Hematopoietic multipotent progenitor cell treated with erythropoietin and hydrocortisone succinate and interleukin-3 and kit ligand, for 4 days (in vitro differentiated cells): ENCODE measurements around the gene CYP3A4.
"Not testable (repeated sequence)": the region's sequence is repeated elsewhere in the genome, so short reads cannot be mapped to it uniquely, and the experiment has no call there.

Source experiments
- DNase-seq: peaks from one replicate; pipeline ENCODE4 v3.0.0-alpha.2; 2015

CYP3A4 gene

DNA sequence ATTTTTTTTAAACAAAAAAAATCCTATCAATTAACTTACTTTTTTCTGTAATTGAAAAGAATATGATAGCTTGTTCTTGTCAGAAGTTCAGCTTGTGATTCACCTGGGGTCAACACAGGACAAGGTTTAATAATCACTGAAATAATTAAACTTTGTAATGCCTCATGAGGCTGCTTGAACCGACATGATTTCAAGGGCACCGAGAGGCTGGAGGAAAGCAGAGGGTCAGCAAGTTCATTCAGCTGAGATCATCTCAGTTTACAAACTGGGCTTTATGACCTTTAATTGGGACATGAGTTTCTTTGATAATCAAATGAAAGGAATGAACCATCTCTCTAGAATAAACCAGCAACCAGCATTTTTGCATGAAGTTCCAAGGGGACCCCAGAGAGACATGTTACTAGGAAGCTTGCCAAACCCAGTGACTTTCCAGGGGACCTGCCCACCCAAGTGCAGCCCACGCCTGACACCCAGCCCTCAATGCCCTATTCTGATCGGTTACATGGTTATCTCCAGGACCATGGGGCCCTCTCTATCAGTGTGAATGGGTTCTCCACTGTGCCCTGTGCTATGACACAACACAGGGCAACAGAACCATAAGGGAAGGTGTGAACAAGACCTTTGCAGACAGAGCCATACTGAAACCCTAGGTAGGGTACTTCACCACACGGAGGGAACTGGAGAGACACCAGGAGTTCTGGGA, 7.8 kb upstream of the CYP3A4 start:
- DNase-seq = no peak

DNA sequence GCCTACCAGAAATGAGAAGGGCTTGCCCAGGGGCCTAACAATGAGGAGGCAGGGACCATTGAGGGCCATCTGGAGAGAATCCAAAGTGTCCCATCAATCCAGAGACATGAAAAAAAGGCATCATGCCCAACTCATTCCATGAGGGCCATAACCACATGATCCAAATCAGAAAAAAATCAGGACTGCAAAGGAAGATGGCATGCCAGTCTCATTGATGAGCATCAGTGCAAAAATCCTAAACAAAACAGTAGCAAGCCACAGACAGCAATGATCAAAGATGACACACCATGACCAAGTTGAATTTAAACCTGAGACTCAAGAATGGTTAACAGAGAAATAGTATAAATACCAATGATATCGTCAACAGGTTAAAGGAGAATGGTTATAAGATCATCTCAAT, 7.0 kb upstream of the CYP3A4 start:
- DNase-seq = no peak

DNA sequence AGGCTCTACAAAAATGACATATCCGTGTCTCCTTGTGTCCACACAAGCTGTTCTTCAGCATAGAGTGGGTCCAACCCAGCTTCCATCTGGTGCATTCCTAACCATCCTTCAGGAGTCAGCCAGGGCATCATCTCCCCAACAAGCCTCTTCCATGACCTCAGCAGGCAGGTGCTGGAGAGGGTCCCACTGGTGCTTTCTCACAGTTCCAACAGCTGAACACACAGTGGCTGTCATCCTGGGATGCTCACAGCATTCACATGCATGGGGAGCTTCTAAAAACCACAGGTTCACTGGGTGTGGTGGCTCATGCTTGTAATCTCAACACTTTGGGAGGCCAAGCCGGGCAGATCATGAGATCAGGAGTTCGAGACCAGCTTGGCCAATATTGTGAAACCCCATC, 6.4 kb upstream of the CYP3A4 start:
- DNase-seq = no peak

DNA sequence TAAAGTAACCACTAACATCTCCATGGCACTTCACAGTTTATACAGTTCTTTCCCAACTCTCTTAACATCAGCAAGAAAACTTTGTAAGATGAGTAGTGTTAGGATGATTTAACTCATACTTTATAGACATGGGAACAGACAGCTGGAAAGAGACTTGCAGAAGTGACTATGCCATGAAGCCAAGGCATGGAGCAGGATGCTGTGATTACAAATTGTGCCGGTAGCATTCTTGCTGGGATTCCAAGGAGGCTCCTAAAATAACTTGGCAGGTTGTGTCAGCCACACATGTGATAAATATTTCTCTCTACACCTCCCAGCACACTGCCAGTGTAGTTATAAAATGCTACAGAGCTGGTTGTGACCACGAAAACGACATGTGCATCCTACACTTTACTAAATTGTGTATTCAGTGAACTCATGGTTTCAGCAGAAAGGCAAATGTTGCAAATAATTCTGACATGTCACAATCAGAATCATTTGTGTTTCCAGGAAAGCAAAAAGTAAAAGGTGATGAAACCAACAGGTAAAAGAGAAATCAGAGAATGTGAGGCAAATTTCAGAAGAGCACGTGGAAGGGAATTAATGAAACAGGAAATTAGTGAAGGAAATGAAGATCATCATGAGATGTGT, 5.6 kb upstream of the CYP3A4 start:
- DNase-seq = no peak

DNA sequence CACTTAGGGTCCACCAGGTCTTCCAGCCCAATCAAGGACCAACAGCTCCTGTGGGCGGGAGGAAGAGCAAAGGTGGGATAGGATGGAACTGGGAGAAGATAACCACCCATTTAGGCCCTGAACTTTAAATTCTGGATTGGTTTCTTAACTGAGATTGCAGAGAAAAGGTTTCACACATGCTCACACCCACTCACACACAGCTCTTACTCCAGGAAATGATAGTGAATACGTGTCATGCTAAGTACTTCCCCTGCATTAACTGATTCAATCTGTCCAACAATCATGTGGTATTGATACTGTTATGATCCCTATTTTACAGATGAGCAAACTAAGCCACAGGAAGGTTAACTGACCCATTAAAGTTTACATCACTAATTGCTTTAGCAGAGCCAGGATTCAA, 4.6 kb upstream of the CYP3A4 start:
- no peak for DNase-seq

DNA sequence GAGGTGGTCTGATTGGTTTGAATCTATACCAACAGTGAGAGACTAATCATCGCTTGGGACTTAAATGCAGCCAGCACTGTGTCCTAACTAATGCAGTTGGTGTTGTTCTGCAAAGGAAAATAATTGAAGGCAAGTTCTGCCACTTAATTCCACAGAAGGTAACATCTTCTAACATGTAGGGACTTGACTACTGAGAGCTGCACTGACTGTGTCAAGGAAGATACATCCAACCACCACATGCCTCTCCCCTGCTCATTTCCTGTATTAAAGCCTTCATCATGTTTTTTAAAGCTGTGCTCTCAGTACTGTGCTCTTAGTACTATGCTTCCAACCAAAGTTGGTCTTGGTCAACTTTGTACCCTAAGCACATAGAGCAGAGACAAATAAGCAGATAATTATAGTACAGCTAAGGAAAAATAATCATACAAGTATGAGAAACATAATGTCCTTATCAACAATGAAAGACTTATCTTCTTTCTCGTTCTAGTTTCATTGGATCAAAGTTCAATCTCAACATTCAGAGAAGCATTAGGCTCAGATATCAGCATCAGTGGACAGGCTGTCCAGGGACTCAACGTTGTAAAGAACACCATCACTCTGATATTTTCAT, 2.8 kb upstream of the CYP3A4 start:
- DNase-seq = no peak

DNA sequence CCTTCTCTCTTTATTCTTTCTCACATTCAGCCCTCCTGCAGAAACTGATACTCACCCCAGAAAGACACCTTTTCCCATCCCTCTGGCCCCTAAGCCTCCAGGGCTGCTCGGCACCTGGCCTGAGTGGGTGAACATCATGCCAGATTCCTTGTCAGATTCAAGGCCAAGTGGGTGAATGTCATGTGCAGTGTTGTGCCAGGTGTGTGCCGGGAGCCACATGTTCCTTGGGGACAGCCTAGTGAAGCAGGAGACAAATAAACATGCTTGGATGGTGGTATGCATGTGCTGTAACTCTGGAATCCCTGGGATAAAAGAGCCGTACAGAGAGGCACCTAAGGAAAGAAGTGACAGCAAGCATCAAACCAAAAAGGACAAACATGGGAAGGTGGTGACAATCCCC, 1.7 kb upstream of the CYP3A4 start:
- DNase-seq = not testable (repeated sequence)

DNA sequence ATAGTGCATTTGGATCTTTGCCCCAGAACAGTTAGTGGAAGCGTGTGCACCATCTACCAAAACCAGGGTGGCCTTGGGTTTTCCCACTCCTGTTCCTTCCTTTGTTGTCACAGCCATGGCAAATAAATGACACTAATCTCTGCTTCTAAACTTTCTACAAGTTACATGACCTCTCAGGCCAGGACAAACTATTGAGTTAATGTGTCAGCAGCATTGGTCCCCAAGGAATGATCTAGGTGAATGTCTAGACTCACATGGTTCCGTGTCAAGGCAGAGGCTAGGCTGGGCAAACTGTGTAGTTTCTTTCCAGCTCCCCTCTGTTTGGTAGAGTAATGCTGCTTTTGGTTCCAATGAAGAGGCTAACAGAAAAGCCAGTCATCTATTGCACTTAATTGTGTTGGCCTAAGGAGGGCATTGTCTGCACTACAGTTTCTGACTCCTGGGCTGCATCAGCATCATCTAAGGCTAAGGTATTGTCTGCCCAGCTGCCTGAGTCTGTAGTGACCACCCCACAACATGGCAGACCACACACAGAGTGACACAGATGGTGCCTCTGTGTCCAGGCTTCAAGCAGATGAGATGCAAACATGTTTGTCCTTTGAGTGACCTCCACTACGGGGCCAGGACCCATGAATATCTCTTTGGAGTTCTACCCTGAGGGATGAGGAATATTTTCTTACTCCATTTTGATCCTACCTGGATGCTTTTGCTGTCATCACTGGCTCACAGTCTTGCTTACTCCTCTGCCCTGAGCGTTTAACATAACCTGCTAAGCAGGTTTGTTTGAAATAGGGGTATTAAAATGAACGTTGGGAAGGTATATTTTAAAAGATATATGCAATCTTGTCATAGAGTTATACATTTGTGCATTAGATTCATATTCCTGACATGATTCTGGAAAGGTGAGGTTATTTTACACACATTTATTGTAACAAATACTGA, 1.7 kb downstream of the CYP3A4 start:
- no peak for DNase-seq

DNA sequence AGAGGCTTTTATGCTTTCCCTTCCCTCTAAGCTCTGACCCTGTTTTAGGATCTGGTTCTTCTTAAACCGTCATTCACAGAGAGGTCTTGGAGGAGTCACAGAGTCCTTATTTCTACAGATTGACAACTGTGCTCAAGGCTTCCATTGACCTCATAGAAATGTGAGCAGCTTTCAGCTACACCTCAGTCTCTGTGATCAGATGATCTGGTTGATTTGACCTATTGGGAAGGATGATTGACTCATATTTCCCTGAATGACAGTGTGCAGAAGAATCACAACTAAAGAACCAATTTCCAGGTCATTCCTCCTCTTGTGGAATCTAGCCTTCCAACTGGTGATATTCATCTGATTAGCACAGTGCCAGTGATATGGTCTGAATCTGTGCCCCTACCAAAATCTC, 3.4 kb downstream of the CYP3A4 start:
- DNase-seq = no peak

DNA sequence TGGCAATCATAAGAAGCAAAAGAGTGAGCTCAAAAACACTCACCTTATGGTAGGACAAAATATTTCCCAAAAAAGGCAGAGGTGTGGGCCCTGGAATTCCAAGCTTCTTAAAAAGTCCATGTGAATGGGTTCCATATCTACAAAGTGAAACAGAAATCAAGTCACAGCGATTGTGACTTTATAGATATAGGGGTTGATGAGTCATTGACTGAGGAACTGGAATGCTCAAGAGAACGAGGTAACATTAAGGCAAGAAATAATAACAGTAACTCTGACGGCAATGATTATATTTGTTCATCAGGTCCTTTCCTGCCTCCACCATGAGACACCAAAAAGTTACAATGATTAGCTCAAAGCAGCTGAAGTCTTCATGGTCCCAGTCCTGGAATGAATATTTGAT, 4.0 kb downstream of the CYP3A4 start:
- DNase-seq = no peak

DNA sequence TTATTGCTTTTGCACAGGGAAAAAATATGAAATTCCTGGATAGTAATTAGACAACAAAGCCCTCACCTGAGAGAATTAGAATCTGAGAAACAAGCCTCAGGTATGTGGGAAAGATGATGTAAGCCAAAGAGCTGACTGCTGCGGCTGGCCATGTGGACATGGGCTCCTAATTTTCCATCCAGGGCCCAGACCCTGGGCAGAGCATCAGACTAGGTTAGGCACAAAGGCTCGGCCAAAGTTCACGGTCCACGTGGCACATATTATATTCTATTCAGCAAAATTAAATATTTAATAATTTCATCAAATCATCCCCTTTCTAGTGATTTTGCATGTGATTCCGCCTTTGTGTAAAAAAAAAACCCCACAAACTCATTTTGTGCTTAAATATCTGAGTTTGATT, 5.1 kb downstream of the CYP3A4 start:
- DNase-seq = no peak

DNA sequence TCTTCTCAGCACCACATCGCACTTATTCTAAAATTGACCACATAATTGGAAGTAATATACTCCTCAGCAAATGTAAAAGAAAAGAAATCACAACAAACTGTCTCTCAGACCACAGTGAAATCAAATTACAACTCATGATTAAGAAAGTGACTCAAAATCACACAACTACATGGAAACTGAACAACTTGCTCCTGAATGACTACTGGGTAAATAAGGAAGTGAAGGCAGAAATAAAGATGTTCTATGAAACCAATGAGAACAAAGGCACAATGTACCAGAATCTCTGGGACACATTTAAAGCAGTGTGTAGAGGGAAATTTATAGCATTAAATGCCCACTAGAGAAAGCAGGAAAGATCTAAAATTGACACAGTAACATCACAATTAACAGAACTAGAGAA, 10.6 kb downstream of the CYP3A4 start:
- not testable (repeated sequence) for DNase-seq

DNA sequence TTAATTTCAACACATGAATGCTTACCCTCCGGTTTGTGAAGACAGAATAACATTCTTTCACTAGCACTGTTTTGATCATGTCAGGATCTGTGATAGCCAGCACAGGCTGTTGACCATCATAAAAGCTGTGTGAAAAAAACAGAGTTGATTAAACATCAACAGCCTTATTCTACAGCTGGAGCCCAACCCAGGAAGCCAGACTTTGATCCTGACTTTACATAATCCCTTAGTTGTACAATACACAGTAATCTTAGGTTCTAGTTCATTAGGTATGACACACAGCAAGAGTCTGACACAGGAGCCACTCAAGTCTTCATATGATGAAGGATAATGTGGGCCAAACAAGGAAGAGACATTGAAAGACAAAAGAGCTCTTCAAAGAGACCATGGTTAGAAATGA, 11.4 kb downstream of the CYP3A4 start:
- DNase-seq = no peak

DNA sequence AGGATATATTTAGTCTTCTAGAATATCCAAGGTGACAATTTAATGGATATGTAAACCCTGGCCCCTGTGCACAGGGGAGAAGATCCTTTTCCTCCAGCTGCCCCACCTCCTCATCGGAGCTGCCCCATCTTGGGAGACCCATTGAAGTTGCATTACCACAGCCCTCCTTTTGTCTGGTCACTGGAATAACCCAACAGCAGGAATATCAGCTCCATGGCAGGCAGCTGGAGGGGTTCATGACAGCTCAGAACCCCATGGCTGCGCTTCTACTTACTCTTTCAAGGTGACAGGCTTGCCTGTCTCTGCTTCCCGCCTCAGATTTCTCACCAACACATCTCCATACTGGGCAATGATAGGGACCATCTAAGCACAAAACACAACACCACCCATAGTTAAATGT, 14.5 kb downstream of the CYP3A4 start:
- not testable (repeated sequence) for DNase-seq

DNA sequence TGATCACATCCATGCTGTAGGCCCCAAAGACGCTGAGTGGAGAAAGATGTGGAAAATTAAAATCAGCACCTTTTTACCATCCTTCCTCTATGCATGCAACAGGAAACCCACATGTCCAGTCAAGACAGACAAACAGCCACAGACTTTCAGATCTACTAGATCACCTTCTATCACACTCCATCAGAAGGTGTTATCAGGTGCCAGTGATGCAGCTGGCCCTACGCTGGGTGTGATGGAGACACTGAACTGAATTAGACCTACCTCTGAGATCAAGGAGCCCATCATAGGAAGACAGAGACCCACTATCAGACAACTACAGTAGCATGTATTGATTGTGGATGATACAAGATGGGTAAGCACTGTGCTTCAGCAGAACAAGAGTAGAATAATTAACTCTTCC, 15.5 kb downstream of the CYP3A4 start:
- DNase-seq = no peak

DNA sequence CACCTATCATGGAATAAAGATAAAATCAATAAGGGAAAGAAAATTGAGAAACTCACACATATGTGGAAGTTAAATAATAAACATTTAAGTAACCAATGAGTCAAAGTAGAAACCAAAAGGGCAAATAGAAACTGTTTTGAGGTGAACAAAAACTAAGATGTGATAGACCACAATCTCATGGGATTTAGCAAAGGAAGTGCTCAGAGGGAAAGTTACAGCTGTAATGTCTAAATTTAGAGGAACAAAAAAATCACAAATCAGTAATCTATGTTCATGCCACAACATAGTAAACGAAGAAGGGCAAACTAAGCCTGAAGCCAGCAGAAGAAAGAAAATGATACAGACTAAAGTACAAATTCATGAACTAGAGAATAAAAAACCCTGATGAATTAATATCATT, 16.3 kb downstream of the CYP3A4 start:
- no peak for DNase-seq

DNA sequence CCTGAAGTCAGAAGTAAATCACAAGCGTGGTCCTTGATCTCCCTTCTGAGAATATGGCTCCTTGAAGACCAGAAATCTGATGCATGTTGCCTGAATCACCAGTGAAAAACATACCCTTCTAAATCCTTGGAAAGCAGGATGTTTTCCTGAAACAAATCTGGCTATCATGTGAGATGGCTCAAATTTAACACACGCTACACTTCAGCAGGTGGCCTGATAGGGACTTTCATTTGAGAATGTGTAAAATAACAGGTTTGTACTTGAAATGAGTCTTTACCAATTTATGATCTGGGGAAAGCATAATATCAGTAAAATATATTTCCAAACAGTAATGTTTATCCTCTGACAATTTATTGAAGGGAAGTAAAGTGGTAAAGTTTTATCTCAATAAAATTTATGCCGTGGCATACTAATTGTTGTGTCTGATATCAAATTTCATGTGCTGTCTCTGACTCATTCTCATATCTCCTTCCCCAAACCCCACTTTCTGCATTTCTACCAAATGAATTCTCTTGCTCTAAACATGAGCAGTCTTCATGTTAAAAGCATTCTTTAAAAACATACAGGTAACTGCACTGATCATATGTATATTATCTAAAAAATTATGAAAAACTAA, 17.4 kb downstream of the CYP3A4 start:
- peak; percentile 16 for DNase-seq

DNA sequence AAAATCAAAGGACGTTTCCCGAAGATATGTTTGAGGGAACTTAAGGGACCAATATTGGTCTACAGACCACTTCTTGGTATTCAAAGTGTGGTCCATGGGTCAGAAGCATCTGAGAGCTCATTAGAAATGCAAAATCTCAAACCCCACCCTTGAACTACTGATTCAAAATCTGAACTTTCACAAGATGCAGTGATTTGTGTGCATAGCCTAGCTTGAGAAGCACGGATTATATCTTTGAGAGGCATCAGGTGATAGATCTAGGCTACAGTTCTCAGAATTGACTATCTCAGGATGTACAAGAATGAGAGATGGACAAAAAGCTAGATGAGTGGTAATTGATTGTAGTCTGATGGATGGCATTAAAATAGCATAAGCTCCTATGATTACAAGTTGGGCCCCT, 19.5 kb downstream of the CYP3A4 start:
- DNase-seq = no peak

DNA sequence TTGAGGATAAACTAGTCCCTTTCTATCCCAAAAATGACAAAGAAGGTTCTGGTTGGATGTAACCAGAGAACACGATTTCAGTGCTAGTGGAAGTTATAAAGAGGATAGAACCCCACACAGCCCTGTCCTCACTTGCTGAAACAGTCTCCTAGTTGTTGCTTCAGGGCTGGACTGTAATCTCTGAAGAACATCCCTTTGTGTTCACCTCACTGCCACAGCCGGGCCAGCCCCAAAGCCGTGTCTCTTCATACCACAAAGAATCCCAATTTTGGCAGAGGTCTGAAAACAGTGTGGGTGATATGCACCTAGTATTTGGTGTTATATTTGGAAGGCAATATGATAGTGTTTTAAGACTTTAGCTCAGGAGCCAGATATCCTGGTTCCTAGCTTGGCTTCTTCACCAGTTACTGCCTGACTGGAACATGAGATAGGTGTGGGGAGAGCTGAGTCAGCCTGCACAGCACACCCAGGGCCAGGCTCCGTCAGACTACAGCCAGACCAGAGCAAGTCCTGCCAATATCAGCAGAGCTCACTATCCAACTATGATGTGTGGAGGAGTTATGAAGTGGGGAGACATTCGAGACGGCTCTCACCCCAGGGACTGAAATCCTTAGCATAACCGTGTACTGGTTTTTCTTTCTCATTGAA, 21.2 kb downstream of the CYP3A4 start:
- DNase-seq = peak; percentile 21

DNA sequence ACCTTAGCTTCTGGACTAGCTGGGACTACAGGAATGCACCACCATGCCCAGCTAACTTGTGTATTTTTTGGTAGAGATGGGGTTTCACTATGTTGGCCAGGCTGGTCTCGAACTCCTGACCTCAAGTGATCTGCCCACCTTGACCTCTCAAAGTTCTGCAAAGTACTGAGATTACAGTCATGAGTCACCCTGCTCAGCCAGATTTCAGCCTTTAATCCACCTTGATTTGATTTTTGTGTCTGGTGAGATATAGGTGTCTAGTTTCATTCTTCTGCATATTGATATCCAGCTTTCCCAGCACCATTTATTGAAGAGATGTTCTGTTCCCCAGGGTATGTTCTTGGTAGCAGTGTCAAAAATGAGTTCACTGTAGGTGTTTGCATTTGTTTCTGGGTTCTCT, 28.9 kb downstream of the CYP3A4 start:
- no peak for DNase-seq

DNA sequence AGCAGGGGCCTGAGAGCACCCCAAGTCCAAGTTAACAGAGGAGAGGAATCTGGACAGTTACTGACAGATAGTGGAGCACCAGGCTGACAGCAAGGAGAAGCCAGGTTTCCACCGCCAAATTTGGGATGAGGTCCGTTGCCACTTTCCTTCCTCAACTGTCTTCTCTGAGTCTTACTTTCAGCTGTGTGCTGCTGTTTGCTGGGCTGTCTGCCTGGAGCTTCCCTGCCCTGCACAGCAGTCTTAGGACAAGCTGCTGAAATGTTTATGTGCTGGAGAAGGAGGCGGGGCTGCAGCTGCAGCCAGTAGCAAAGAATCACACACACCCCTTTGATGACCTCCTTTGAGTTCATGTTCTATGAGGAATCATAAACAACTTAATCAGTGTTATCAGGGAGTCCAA, 31.6 kb downstream of the CYP3A4 start:
- DNase-seq = no peak

DNA sequence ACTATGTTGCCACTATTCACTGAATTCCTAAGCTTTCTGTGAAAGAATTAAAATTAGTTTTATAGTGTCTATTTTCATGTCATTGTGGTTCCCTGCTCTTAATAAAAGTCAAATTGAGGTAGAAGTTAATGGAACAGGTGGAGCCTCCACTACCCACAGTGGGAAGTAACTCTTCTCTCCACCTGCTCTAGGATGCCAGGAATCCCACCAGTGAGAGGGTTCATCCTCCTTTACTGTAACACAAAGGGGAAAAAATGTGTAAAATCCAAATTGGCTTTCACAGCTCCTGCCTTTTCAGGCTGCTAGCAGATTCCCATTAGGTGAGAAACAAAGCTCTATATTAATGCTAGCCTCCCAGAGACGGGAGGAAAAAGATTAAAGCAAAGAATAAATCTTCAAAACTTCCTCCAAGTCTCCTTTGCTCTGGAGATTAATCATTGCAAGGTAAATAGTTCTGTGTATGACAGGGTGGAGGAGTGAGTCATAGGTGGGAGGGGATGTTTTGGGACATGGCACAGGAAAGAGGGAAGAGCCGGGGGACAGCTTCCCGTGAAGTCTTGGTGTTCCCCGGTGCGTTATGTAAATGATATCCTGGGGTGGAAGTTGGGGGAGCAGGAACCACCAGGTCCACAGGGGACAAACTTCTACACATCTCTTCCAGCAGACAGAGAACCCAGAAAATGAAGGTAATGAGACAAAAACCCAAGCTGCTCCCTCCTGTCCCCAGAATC, 32.5 kb downstream of the CYP3A4 start:
- DNase-seq = not testable (repeated sequence)
